Tibial nerve (tissue), 4 donors: ENCODE data around the gene NPEPL1.

Source experiments
- CTCF ChIP-seq, 5 experiments: fragments of 200-600 bp in 3 of 5; fragments of 450-650 bp in 2 of 5; sonication (generic) in 3 of 5; IDR thresholded peaks; one replicate each; pipeline ENCODE4 v1.5.1; 2016 to 2019; ENCODE audit warnings: antibody characterized with exemption in 5 of 5, mild to moderate bottlenecking in 3 of 5, moderate library complexity in 2 of 5
- EP300 ChIP-seq, 2 donors: sonication (generic); formaldehyde crosslinking; IDR thresholded peaks; one replicate each; pipeline ENCODE4 v1.6.1; 2017; ENCODE audit warnings: antibody characterized with exemption in 2 of 2, mild to moderate bottlenecking in 1 of 2
- POLR2A ChIP-seq, 2 donors: fragments of 450-650 bp; IDR thresholded peaks; one replicate each; pipeline ENCODE4 v1.6.1; 2017; ENCODE audit warnings: antibody characterized with exemption in 2 of 2, mild to moderate bottlenecking in 2 of 2, moderate library complexity in 2 of 2

DNA sequence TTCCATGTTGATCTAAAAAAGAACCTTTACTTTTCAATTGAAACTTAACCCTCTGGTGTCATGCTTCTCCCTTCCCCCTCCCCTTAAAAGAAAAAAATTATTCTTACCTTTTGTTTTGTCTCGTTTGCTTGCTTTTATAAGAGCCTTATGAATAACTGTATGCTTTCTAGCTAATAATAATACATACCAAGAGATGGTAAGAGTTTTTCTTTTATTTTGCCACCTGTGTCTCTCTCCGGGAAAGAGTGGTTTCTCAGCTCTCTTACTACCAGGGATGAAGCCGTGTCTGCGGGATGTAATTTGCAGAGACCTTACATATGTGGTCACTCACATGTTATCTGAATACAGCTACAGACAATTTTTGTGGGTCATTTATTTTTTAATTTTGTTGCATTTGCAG, 33.8 kb upstream of the NPEPL1 start:
- TF ChIP-seq POLR2A (IDR thresholded peaks at IDR 0.05) (no peak), CTCF (IDR thresholded peaks at IDR 0.05) (no peak), EP300 (IDR thresholded peaks at IDR 0.05) (no peak)
